Neuronal stem cell (in vitro differentiated cells): ENCODE results near the gene GDA.

Experiments
- DNase-seq: peaks from one replicate; pipeline ENCODE4 v3.0.0-alpha.2; 2013; ENCODE audit warnings: low spot score
- H2AFZ ChIP-seq: one replicate; pipeline ENCODE4 v1.6.1; 2013; ENCODE audit warnings: mild to moderate bottlenecking, low read length, inconsistent platforms
- H2AK5ac ChIP-seq: 2 replicates; pipeline ENCODE4 v1.6.1; 2013; ENCODE audit warnings: low read depth, mild to moderate bottlenecking, inconsistent platforms, low read length, moderate library complexity, mixed read lengths
- H2BK120ac ChIP-seq: 2 replicates; pipeline ENCODE4 v1.6.1; 2013; ENCODE audit warnings: low read depth, mild to moderate bottlenecking, inconsistent platforms, low read length, moderate library complexity, mixed read lengths
- H2BK12ac ChIP-seq: one replicate; pipeline ENCODE4 v1.6.1; 2013; ENCODE audit warnings: low read length, inconsistent platforms
- H2BK15ac ChIP-seq: 2 replicates; pipeline ENCODE4 v1.6.1; 2013; ENCODE audit warnings: mild to moderate bottlenecking, low read length, inconsistent platforms, mixed read lengths
- H2BK5ac ChIP-seq: one replicate; pipeline ENCODE4 v1.6.1; 2013; ENCODE audit warnings: inconsistent platforms, mild to moderate bottlenecking, low read length, moderate library complexity
- H3K14ac ChIP-seq: one replicate; pipeline ENCODE4 v1.6.1; 2013; ENCODE audit warnings: low read length, inconsistent platforms
- H3K18ac ChIP-seq: 2 replicates; pipeline ENCODE4 v1.6.1; 2013; ENCODE audit warnings: low read length, inconsistent platforms
- H3K23ac ChIP-seq: 2 replicates; pipeline ENCODE4 v1.6.1; 2013; ENCODE audit warnings: low read depth, mild to moderate bottlenecking, mixed read lengths, low read length, inconsistent platforms; ENCODE audit not compliant: poor library complexity
- H3K27ac ChIP-seq: replicated peaks from 3 replicates; pipeline ENCODE4 v1.5.1; 2013; ENCODE audit warnings: low read length, inconsistent platforms
- H3K27me3 ChIP-seq, 3 experiments: 2 replicates each; pipeline ENCODE4 v1.6.1; 2013; ENCODE audit warnings: low read length in 3 of 3, mild to moderate bottlenecking in 2 of 3, inconsistent platforms in 1 of 3, low read depth in 1 of 3, mixed read lengths in 1 of 3, moderate library complexity in 1 of 3; ENCODE audit not compliant: control insufficient read depth in 3 of 3, insufficient read depth in 3 of 3
- H3K36me3 ChIP-seq, 2 donors: replicated peaks in 1 of 2; 2 replicates each; pipeline ENCODE4 v1.6.1; 2013; ENCODE audit warnings: low read length in 2 of 2; ENCODE audit not compliant: control insufficient read depth in 2 of 2, insufficient read depth in 2 of 2
- H3K4ac ChIP-seq: 2 replicates; pipeline ENCODE4 v1.6.1; 2013; ENCODE audit warnings: inconsistent platforms, mild to moderate bottlenecking, low read length, moderate library complexity
- H3K4me1 ChIP-seq, 2 donors: 1 replicate in 1 of 2; 2 replicates in 1 of 2; pipeline ENCODE4 v1.6.1; 2013; ENCODE audit warnings: low read length in 2 of 2, low read depth in 1 of 2; ENCODE audit not compliant: control insufficient read depth in 2 of 2, insufficient read depth in 1 of 2
- H3K4me2 ChIP-seq: one replicate; pipeline ENCODE4 v1.6.1; 2013; ENCODE audit warnings: mild to moderate bottlenecking, low read length, inconsistent platforms; ENCODE audit not compliant: insufficient read depth, poor library complexity, severe bottlenecking
- H3K4me3 ChIP-seq, 2 donors: 2 replicates each; pipeline ENCODE4 v1.5.1; 2013; ENCODE audit warnings: low read length in 2 of 2, mild to moderate bottlenecking in 2 of 2, inconsistent platforms in 1 of 2, moderate library complexity in 1 of 2
- H3K79me1 ChIP-seq: one replicate; pipeline ENCODE4 v1.6.1; 2013; ENCODE audit warnings: low read depth, mild to moderate bottlenecking, inconsistent platforms, low read length, moderate library complexity
- H3K9ac ChIP-seq: one replicate; pipeline ENCODE4 v1.6.1; 2013; ENCODE audit warnings: mild to moderate bottlenecking, low read depth, low read length, inconsistent platforms; ENCODE audit not compliant: poor library complexity
- H3K9me3 ChIP-seq, 2 donors: replicated peaks in 1 of 2; 2 replicates each; pipeline versions ENCODE3 to v1.6.1; 2013; ENCODE audit warnings: low read length in 2 of 2, mild to moderate bottlenecking in 2 of 2, inconsistent platforms in 1 of 2, low read depth in 1 of 2, mixed read lengths in 1 of 2, moderate library complexity in 1 of 2; ENCODE audit not compliant: control insufficient read depth in 2 of 2, insufficient read depth in 1 of 2
- H4K8ac ChIP-seq: one replicate; pipeline ENCODE4 v1.6.1; 2013; ENCODE audit warnings: low read depth, mild to moderate bottlenecking, inconsistent platforms, low read length, moderate library complexity
- H4K91ac ChIP-seq: one replicate; pipeline ENCODE4 v1.6.1; 2013; ENCODE audit warnings: low read length, low read depth, mild to moderate bottlenecking, inconsistent platforms; ENCODE audit not compliant: poor library complexity
- WGBS, 2 donors: extraction: QIAGEN DNeasy Blood & Tissue Kit; methylation state at CpG; one replicate each; pipeline ENCODE4 v1.1.7; 2013; ENCODE audit warnings: missing lambda C conversion rate in 2 of 2, mixed read lengths in 1 of 2; ENCODE audit not compliant: insufficient read length in 2 of 2, insufficient replicate concordance in 1 of 2; ENCODE audit errors: extremely low coverage in 2 of 2; 5-methylcytosine and 5-hydroxymethylcytosine counted together

Gene GDA

GRCh38 chr9:72165326-72165725, 16.1 kb downstream of the GDA start:
- WGBS, 2 donors: 100% methylated on average over 1 of the region's 7 CpGs
- H3K36me3 ChIP-seq: no peaks in the 10 kb centered on the region
- H3K9me3 ChIP-seq: no peaks in the 10 kb centered on the region
- H2BK12ac ChIP-seq: no peak overlapping the region
- no peak for DNase-seq
- no peak overlapping the region for H3K14ac ChIP-seq
- H4K8ac ChIP-seq: no peak overlapping the region
- H2AFZ ChIP-seq: no peak overlapping the region
- H4K91ac ChIP-seq: no peak overlapping the region
- no peaks in the 10 kb centered on the region for H3K79me1 ChIP-seq
- no peaks in the 10 kb centered on the region for H3K27me3 ChIP-seq
- H3K27ac ChIP-seq: no peak overlapping the region
- H2BK15ac ChIP-seq: no peak overlapping the region
- H3K23ac ChIP-seq: no peak overlapping the region
- H3K4me1 ChIP-seq: no peaks in the 10 kb centered on the region
- H2AK5ac ChIP-seq: no peak overlapping the region
- H3K18ac ChIP-seq: no peak overlapping the region
- no peak overlapping the region for H3K4me3 ChIP-seq
- no peak overlapping the region for H2BK120ac ChIP-seq
- no peak overlapping the region for H3K4me2 ChIP-seq
- H3K4ac ChIP-seq: no peak overlapping the region
- H3K9ac ChIP-seq: no peak overlapping the region
- no peak overlapping the region for H2BK5ac ChIP-seq

- Histone ChIP-seq H3K27ac (no peak overlapping the region), H3K4me2 (no peak overlapping the region), H3K4me1 (no peaks in the 10 kb centered on the region), H2BK120ac (no peak overlapping the region), H3K23ac (no peak overlapping the region), H2BK12ac (no peak overlapping the region), H3K9me3 (no peaks in the 10 kb centered on the region), H3K36me3 (no peaks in the 10 kb centered on the region), H3K18ac (no peak overlapping the region), H3K27me3 (no peaks in the 10 kb centered on the region), H2AFZ (no peak overlapping the region), H2BK5ac (no peak overlapping the region), H3K4me3 (no peak overlapping the region), H2AK5ac (no peak overlapping the region), H2BK15ac (no peak overlapping the region), H3K79me1 (no peaks in the 10 kb centered on the region), H4K8ac (no peak overlapping the region), H4K91ac (no peak overlapping the region), H3K14ac (no peak overlapping the region), H3K4ac (no peak overlapping the region), H3K9ac (no peak overlapping the region)
- WGBS, 2 donors: no CpG with 5 or more reads among the region's 4 CpGs
- no peak for DNase-seq
Observed at GRCh38 chr9:72165821-72166547, 16.7 kb downstream of the GDA start.

- Histone ChIP-seq H2BK5ac (no peak overlapping the region), H3K14ac (no peak overlapping the region), H3K4me3 (no peak overlapping the region), H2AK5ac (no peak overlapping the region), H2BK15ac (no peak overlapping the region), H2AFZ (no peak overlapping the region), H2BK120ac (no peak overlapping the region), H3K27ac (no peak overlapping the region), H3K4me2 (no peak overlapping the region), H3K36me3 (no peaks in the 10 kb centered on the region), H3K27me3 (no peaks in the 10 kb centered on the region), H3K4me1 (no peaks in the 10 kb centered on the region), H3K79me1 (no peaks in the 10 kb centered on the region), H2BK12ac (no peak overlapping the region), H3K18ac (no peak overlapping the region), H4K8ac (no peak overlapping the region), H3K23ac (no peak overlapping the region), H3K4ac (no peak overlapping the region), H3K9ac (no peak overlapping the region), H4K91ac (no peak overlapping the region), H3K9me3 (no peaks in the 10 kb centered on the region)
- WGBS, 2 donors: no CpG with 5 or more reads among the region's 5 CpGs
- DNase-seq: no peak
Observed at GRCh38 chr9:72168075-72168474, 18.8 kb downstream of the GDA start.

- no peak overlapping the region for H2AFZ ChIP-seq
- H3K4me2 ChIP-seq: no peak overlapping the region
- H3K36me3 ChIP-seq: no peaks in the 10 kb centered on the region
- H3K4ac ChIP-seq: no peak overlapping the region
- peaks cover 0 to 4% (median 0%) of the 10 kb centered on the region in 3 experiments for H3K27me3 ChIP-seq
- no peak overlapping the region for H2BK15ac ChIP-seq
- no peak overlapping the region for H4K91ac ChIP-seq
- no peak overlapping the region for H2BK12ac ChIP-seq
- no peak for DNase-seq
- no peaks in the 10 kb centered on the region for H3K4me1 ChIP-seq
- no peak overlapping the region for H3K4me3 ChIP-seq
- no peak overlapping the region for H3K27ac ChIP-seq
- H2BK120ac ChIP-seq: no peak overlapping the region
- H3K9ac ChIP-seq: no peak overlapping the region
- no peaks in the 10 kb centered on the region for H3K79me1 ChIP-seq
- H3K23ac ChIP-seq: no peak overlapping the region
- H3K18ac ChIP-seq: no peak overlapping the region
- no peak overlapping the region for H4K8ac ChIP-seq
- H2AK5ac ChIP-seq: no peak overlapping the region
- no peak overlapping the region for H2BK5ac ChIP-seq
- no peak overlapping the region for H3K14ac ChIP-seq
- no peaks in the 10 kb centered on the region for H3K9me3 ChIP-seq
Observed at GRCh38 chr9:72169178-72169577, 19.9 kb downstream of the GDA start.
